NCI-H748 (cell line): ENCODE measurements around the gene SIGLEC1.

Experiments
- DNase-seq: peaks from one replicate; lab custom pipeline; 2025; ENCODE audit not compliant: unreplicated experiment; lab: John Stamatoyannopoulos, UW

Gene SIGLEC1

GRCh38 chr20:3702611-3703391 lies 9.6 kb downstream of the SIGLEC1 start:
- DNase-seq, result no peak

GRCh38 chr20:3701061-3701998 lies 11.1 kb downstream of the SIGLEC1 start:
- no peak for DNase-seq

- no peak for DNase-seq
Observed at GRCh38 chr20:3699037-3699436, 13.4 kb downstream of the SIGLEC1 start.

GRCh38 chr20:3698591-3699001 lies 13.8 kb downstream of the SIGLEC1 start:
- DNase-seq, result no peak

GRCh38 chr20:3697588-3698305 lies 14.7 kb downstream of the SIGLEC1 start:
- DNase-seq, result no peak

- no peak for DNase-seq
Observed at GRCh38 chr20:3696745-3697587, 15.4 kb downstream of the SIGLEC1 start.

- no peak for DNase-seq
Observed at GRCh38 chr20:3696200-3696599, 16.2 kb downstream of the SIGLEC1 start.

- DNase-seq, result no peak
Observed at GRCh38 chr20:3694864-3695263, 17.5 kb downstream of the SIGLEC1 start.

- DNase-seq, result no peak
Observed at GRCh38 chr20:3693376-3693775, 19.0 kb downstream of the SIGLEC1 start.

GRCh38 chr20:3692706-3693294 lies 19.6 kb downstream of the SIGLEC1 start:
- no peak for DNase-seq

GRCh38 chr20:3691897-3692296 lies 20.5 kb downstream of the SIGLEC1 start:
- DNase-seq, result no peak

GRCh38 chr20:3691306-3691705 lies 21.1 kb downstream of the SIGLEC1 start:
- DNase-seq, result no peak

- no peak for DNase-seq
Observed at GRCh38 chr20:3690413-3690812, 22.0 kb downstream of the SIGLEC1 start.

GRCh38 chr20:3689978-3690377 lies 22.4 kb downstream of the SIGLEC1 start:
- DNase-seq, result no peak

- DNase-seq, result no peak
Observed at GRCh38 chr20:3687655-3688054, 24.7 kb downstream of the SIGLEC1 start.

GRCh38 chr20:3686867-3687321 lies 25.5 kb downstream of the SIGLEC1 start:
- no peak for DNase-seq

- no peak for DNase-seq
Observed at GRCh38 chr20:3686421-3686820, 26.0 kb downstream of the SIGLEC1 start.

GRCh38 chr20:3685341-3685740 lies 27.1 kb downstream of the SIGLEC1 start:
- no peak for DNase-seq

GRCh38 chr20:3681931-3682781 lies 30.2 kb downstream of the SIGLEC1 start, which contains the start of gene ADAM33:
ADAM33 (minus strand) TSS chr20:3682010; CDS start chr20:3682004, 6 bp downstream.
- peak; percentile 37 for DNase-seq
